Stomach (tissue), 9 donors: Measurements from ENCODE around the gene KRT8. TPM values are rescaled to one million over a fixed set of nuclear protein-coding genes. Genes with fewer than 3 reads are reported as not detected.

Source experiments
- DNase-seq, 2 donors: peaks; one replicate each; pipeline versions ENCODE4 v3.0.0 to v3.0.0-alpha.2; 2013 to 2019
- H3K27ac ChIP-seq, 5 donors: fragments of 200-600 bp in 4 of 5; sonication (generic) in 4 of 5; one replicate each; pipeline ENCODE4 v1.5.1; 2013 to 2019; ENCODE audit warnings: mild to moderate bottlenecking in 1 of 5, moderate library complexity in 1 of 5
- H3K27me3 ChIP-seq, 3 donors: fragments of 200-600 bp; sonication (generic); one replicate each; pipeline ENCODE4 v1.5.1; 2017 to 2019; ENCODE audit warnings: mixed run types in 1 of 3
- H3K36me3 ChIP-seq, 4 donors: fragments of 200-600 bp; sonication (generic); 1 replicate in 3 of 4; 2 replicates in 1 of 4; pipeline ENCODE4 v1.5.1; 2016 to 2019
- H3K4me1 ChIP-seq, 4 donors: fragments of 200-600 bp; sonication (generic); one replicate each; pipeline ENCODE4 v1.5.1; 2016 to 2019
- H3K4me3 ChIP-seq, 4 donors: fragments of 200-600 bp; sonication (generic) in 3 of 4; one replicate each; pipeline ENCODE4 v1.5.1; 2016 to 2019; ENCODE audit warnings: mild to moderate bottlenecking in 1 of 4
- H3K9me3 ChIP-seq, 4 donors: fragments of 200-600 bp; sonication (generic); one replicate each; pipeline ENCODE4 v1.5.1; 2016 to 2019
- EP300 ChIP-seq: sonication (generic); formaldehyde crosslinking; IDR thresholded peaks from one replicate; pipeline ENCODE4 v1.6.1; 2017; ENCODE audit warnings: antibody characterized with exemption
- POLR2A ChIP-seq, 4 donors: fragments of 450-650 bp; IDR thresholded peaks; one replicate each; pipeline ENCODE4 v1.6.1; 2016; ENCODE audit warnings: antibody characterized with exemption in 4 of 4, control low read depth in 2 of 4, mild to moderate bottlenecking in 1 of 4, moderate library complexity in 1 of 4
- POLR2AphosphoS5 ChIP-seq, 3 donors: sonication (generic); formaldehyde crosslinking; IDR thresholded peaks; one replicate each; pipeline ENCODE4 v1.6.1; 2016; ENCODE audit warnings: antibody characterized with exemption in 3 of 3
- WGBS, 5 donors: extraction: QIAGEN DNeasy Blood & Tissue Kit in 3 of 5; methylation state at CpG; one replicate each; pipeline versions ENCODE4 v1.1.5 to v1.1.7; 2013 to 2018; 5-methylcytosine and 5-hydroxymethylcytosine counted together
- intact Hi-C: fragments of 100-400 bp; cut with DNase I; formaldehyde crosslinking; loops from one replicate; pipeline ENCODE4 v1.15.1; 2023; ENCODE audit warnings: low total_unique reads
- polyA plus RNA-seq, 3 donors: library from polyadenylated mRNA; stranded (reverse); fragments of 200-250 nt; gene quantifications; one replicate each; pipeline ENCODE4 v1.2.3, GENCODE V29; 2013
- total RNA-seq, 5 donors: library from RNA; depleted of rRNA; stranded (reverse); fragments of >200 nt; gene quantifications; one replicate each; pipeline versions ENCODE4 v1.1.0 to v1.2.3, GENCODE V29; 2014 to 2016
- TF ChIP-seq, protein P1 (sequence below), 7 experiments: fragments of 450-650 bp in 4 of 7; fragments of 200-600 bp in 3 of 7; sonication (generic) in 3 of 7; IDR thresholded peaks; one replicate each; pipeline ENCODE4 v1.5.1; 2016 to 2019; ENCODE audit warnings: antibody characterized with exemption in 7 of 7, control low read depth in 2 of 7, mild to moderate bottlenecking in 1 of 7
- donor health status: healthy with polysubstance abuse.
- donor health status: Bipolar disorder and iron deficiency.
- donor health status: healthy.

The KRT8 gene
- total and polyA plus RNA-seq, 8 donors = 71.2 to 1,740 (median 607) TPM

DNA sequence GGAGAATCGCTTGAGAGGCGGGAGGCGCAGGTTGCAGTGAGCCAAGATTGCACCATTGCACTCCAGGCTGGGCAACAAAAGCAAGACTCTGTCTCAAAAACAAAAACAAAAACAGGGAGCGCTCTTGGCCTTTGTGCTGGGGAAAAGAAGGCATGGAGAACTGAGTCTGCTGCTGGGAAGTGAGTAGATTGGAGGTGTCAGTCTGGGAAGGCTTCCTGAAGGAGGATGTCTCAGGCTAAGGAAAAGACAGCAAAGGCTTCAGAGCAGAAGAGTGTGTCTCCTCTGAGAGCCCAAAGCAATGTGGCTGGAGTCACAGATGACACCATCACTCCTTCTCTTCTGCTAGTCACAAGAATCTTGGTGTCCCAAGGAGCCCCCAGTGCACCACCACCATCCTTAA lies 23.1 kb upstream of the KRT8 start:
- Histone ChIP-seq H3K9me3 (no peaks in the 10 kb centered on the region), H3K36me3 (no peaks in the 10 kb centered on the region), H3K4me3 (no peak overlapping the region), H3K27ac (peak overlapping the region; percentile 72 to 89 (median 76)), H3K4me1 (peaks cover 25 to 43% (median 34%) of the 10 kb centered on the region in 4 donors), H3K27me3 (no peaks in the 10 kb centered on the region)
- no peak for DNase-seq
- WGBS, 5 donors = 77 to 95% (median 86%) methylated on average over 4 of the region's 4 CpGs
- TF ChIP-seq EP300 (no peak), POLR2AphosphoS5 (IDR thresholded peaks at IDR 0.05) (no peak), POLR2A (IDR thresholded peaks at IDR 0.05) (no peak)
- TF ChIP-seq, protein P1, sequence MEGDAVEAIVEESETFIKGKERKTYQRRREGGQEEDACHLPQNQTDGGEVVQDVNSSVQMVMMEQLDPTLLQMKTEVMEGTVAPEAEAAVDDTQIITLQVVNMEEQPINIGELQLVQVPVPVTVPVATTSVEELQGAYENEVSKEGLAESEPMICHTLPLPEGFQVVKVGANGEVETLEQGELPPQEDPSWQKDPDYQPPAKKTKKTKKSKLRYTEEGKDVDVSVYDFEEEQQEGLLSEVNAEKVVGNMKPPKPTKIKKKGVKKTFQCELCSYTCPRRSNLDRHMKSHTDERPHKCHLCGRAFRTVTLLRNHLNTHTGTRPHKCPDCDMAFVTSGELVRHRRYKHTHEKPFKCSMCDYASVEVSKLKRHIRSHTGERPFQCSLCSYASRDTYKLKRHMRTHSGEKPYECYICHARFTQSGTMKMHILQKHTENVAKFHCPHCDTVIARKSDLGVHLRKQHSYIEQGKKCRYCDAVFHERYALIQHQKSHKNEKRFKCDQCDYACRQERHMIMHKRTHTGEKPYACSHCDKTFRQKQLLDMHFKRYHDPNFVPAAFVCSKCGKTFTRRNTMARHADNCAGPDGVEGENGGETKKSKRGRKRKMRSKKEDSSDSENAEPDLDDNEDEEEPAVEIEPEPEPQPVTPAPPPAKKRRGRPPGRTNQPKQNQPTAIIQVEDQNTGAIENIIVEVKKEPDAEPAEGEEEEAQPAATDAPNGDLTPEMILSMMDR (IDR thresholded peaks at IDR 0.05) = no peak
- intact Hi-C loops = no loop called here

DNA sequence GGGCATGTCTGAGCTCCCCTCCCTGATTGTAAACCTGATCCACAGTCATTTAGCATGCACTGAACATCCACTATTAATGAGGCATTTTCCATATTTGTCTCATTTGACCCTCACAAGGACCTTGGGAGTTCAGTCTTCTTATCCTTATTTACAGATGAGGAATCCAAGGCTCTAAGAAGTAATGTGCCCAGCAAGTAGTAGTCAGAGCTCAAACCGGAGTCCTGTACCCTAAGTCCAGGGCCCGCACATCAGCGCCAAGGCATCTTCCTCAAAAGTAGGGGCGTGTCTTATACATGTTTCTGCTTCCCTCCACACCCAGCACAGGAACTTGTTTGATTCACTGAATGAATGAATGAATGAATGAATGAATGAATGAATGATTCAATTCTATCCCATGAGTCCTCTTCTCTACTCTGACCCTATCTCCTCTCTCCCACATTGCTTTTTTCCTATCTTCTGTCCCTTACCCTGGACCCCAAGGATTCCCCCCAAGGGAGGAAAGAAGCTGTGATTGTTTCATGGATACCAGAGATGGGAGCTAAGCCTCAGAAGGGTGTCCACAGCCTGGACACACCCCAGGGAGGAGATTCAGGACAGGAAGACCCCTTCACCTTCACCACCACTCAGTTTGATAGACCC lies 21.8 kb upstream of the KRT8 start:
- Histone ChIP-seq H3K27ac (peak overlapping the region; percentile 72 to 89 (median 76)), H3K36me3 (no peaks in the 10 kb centered on the region), H3K27me3 (no peaks in the 10 kb centered on the region), H3K9me3 (no peaks in the 10 kb centered on the region), H3K4me3 (no peak overlapping the region), H3K4me1 (peaks cover 25 to 43% (median 34%) of the 10 kb centered on the region in 4 donors)
- TF ChIP-seq POLR2AphosphoS5 (IDR thresholded peaks at IDR 0.05) = peak in 1 of 3 donors; percentile 5
- TF ChIP-seq, protein P1 (IDR thresholded peaks at IDR 0.05) = no peak
- TF ChIP-seq EP300 = no peak
- no peak for TF ChIP-seq POLR2A (IDR thresholded peaks at IDR 0.05)
- 59 to 73% (median 66%) methylated on average over 4 of the region's 4 CpGs for WGBS, 5 donors
- no peak for DNase-seq
- intact Hi-C loops = no loop called here

DNA sequence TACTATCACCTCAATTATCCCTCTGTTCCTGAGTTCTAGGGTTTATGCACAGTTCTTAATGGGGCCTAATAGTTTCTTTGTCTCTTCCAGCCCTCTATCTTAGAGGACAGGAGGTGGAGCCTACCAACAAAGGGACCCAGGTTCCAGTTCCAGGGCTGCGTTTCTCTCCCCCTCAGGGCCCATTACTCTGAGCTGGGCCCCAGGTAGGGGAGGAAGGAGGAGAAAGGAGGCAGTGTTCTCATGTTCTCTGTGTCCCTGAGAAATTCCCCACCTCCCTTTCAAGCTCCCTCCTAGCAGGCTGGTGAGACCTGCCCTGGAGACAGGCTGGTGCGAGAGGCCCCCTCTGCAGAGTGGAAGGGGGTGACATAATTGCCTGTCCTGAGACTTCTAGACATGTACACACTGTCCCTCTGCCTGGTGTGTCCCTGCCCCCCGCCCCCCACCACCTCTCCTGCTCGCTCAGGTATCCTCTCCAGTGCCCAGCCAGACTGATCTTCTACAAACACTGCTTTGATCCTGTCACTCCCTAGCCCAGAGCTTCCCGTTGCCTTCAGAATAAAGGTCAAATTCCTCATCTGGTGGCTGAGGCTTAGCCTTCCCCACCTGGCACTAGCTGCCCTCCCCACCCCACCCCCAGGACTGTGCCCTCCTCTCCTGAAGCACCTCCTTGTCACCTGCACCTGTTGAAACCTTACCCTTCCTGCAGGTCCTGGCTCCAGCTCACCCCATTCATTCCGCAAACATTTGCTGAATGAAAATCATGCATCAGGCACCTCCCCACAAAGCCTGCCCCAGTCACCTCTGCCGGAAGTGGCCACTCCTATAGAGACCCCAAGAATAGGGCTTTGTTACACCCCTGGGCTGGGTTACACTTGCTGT lies 21.1 kb upstream of the KRT8 start:
- no peaks in the 10 kb centered on the region for H3K27me3 ChIP-seq
- peak; percentile 71 to 93 for DNase-seq
- WGBS, 5 donors = 29 to 60% (median 41%) methylated on average over 6 to 7 of the region's 7 CpGs
- H3K27ac ChIP-seq = peak overlapping the region; percentile 72 to 89 (median 84)
- no peaks in the 10 kb centered on the region for H3K9me3 ChIP-seq
- no peak for TF ChIP-seq POLR2A (IDR thresholded peaks at IDR 0.05)
- TF ChIP-seq POLR2AphosphoS5 (IDR thresholded peaks at IDR 0.05) = peak in 2 of 3 donors; percentile 19 to 62
- TF ChIP-seq EP300 = no peak
- TF ChIP-seq, protein P1 (IDR thresholded peaks at IDR 0.05) = no peak
- no peaks in the 10 kb centered on the region for H3K36me3 ChIP-seq
- intact Hi-C loops = no loop called here
- H3K4me1 ChIP-seq = peaks cover 25 to 43% (median 34%) of the 10 kb centered on the region in 4 donors
- no peak overlapping the region for H3K4me3 ChIP-seq
